ENCODE results near the gene HCLS1.

DNA sequence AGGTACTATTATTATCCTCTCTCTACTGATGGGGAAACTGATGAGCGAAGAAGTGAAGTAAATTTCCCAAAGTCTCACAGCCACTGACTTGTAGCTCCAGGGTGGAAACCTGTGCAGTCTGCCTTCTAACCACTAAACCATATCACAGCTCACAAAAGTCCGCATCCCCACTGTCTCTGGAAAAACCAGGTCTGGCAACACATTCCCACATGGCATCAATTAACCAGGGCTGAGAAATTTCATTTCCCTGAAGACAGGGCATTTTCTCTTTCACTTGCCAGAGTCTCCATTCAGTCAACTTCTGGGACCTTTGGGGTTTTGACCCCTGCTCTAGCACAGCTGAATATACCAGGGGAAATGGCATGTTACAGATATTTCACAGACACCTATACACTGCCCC is 41.0 kb downstream of the HCLS1 start:
- no peak for TF ChIP-seq POLR2AphosphoS5 (IDR thresholded peaks at IDR 0.05; ENCODE audit: low read depth, low read length)
- TF ChIP-seq SIN3A (IDR thresholded peaks at IDR 0.05; ENCODE audit: borderline replicate concordance, insufficient read depth, low read length), result no peak
- no peak for TF ChIP-seq TAF1 (IDR thresholded peaks at IDR 0.05; ENCODE audit: borderline replicate concordance, insufficient read depth, low read length)
- TF ChIP-seq, protein P1, sequence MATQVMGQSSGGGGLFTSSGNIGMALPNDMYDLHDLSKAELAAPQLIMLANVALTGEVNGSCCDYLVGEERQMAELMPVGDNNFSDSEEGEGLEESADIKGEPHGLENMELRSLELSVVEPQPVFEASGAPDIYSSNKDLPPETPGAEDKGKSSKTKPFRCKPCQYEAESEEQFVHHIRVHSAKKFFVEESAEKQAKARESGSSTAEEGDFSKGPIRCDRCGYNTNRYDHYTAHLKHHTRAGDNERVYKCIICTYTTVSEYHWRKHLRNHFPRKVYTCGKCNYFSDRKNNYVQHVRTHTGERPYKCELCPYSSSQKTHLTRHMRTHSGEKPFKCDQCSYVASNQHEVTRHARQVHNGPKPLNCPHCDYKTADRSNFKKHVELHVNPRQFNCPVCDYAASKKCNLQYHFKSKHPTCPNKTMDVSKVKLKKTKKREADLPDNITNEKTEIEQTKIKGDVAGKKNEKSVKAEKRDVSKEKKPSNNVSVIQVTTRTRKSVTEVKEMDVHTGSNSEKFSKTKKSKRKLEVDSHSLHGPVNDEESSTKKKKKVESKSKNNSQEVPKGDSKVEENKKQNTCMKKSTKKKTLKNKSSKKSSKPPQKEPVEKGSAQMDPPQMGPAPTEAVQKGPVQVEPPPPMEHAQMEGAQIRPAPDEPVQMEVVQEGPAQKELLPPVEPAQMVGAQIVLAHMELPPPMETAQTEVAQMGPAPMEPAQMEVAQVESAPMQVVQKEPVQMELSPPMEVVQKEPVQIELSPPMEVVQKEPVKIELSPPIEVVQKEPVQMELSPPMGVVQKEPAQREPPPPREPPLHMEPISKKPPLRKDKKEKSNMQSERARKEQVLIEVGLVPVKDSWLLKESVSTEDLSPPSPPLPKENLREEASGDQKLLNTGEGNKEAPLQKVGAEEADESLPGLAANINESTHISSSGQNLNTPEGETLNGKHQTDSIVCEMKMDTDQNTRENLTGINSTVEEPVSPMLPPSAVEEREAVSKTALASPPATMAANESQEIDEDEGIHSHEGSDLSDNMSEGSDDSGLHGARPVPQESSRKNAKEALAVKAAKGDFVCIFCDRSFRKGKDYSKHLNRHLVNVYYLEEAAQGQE (IDR thresholded peaks at IDR 0.05; ENCODE audit: insufficient read depth in 1 of 2, low read depth in 2 of 2, low read length in 2 of 2), result no peak
- no peak for TF ChIP-seq FOXP2 (optimal IDR thresholded peaks at IDR 0.05; ENCODE audit: borderline replicate concordance, extremely low read depth, extremely low read length, insufficient read depth)
